ENCODE measurements around the gene ENDOV.

The ENDOV gene

DNA sequence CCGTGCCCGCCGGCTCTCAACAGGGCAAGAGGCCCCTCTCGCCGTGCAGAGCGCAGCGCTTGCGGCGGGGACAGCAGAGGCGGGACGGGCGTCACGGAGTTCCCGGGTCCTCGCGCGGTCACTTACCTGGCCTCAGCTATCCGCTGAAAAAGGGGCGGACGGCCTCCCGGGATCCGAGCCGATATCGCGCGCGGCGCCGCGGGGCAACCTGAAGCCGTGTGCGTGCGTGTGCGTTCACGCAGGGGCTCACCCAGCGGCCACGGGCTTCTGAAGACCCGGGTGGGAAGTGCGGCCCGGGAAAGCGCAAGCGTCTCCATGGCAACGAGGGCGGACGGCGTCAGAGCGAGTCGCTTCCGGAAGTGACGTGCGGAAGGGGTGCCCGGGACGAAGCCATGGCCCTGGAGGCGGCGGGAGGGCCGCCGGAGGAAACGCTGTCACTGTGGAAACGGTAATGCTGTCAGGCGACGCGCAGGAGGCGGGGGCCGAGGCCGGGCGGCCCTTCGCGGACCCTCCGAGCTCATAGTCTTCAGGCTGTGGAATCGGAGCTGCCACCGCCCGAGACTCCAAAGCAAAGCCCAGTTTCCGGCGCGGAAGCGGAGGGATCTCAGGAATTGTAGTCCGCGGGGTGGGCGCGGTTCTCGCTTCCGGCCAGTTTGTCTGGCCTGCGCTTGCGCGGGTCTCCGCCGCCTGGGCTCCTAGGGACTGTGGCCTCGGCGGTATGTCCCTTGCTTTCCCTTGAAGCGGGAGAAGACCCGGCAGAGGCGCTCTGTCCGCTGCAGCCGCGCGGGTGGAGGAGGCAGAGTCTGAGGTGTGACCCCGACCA, at the start of gene ENDOV:
ENDOV (plus strand) TSS at position 365 of the 823 bp plus-strand sequence; CDS start at position 393, 28 bp downstream.
- peak; percentile 96 for DNase-seq

DNA sequence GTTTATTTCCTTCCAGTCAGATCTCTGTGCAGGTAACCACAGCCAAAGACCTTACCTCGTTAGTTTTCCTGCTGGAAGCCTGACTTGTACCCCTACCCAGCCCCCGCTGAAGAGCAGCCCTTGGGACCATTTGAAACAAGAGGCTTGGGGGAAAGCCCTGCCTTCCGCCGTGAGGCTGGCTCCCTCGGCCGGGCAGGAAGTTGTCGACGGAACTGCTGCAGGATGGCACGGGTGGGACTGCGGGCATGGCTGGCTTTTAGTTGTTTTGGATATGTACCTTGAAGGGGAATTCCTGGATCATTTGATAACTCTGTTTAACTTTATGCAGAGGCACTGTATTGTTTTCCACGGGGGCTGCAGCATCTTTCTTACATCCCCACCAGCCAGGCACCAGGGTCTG, 49.0 kb upstream of the ENDOV start:
- no peak for DNase-seq

DNA sequence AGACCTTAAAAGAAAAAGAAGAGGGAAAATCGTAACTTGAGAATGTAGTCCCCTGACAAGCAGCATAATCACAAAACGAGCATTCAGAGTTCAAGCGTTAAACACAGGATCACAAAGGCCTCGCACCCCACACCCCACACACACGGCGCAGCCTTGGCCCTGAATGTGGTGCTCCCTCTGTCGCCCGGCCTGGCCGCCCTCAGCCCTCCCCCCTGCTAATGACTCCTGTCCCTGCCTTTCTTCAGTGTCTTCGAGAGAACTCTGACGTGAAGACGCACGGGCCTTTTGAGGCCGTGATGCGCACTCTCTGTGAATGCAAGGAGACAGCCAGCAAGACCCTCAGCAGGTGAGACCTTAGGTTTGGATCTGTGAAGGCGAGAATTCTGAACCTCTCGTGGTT, 47.5 kb upstream of the ENDOV start:
- DNase-seq, result no peak

DNA sequence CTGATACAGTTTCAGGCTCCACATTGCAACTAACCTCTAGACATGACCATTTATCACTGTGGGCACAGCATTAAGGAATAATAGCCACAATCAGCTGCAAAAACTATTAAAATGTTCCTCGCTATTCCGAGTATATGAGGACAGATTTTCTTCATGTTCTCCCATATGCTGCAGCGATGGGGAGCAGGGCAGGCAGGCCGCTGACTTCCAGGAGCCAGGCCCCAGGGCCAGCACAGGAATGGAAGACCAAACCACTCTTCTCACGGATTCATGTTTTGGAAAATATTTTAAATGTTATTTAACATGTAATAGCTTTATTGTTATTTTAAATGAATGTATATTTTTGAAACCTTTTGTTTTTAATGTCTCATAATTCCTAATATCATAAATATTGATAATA, 43.8 kb upstream of the ENDOV start:
- DNase-seq, result no peak

DNA sequence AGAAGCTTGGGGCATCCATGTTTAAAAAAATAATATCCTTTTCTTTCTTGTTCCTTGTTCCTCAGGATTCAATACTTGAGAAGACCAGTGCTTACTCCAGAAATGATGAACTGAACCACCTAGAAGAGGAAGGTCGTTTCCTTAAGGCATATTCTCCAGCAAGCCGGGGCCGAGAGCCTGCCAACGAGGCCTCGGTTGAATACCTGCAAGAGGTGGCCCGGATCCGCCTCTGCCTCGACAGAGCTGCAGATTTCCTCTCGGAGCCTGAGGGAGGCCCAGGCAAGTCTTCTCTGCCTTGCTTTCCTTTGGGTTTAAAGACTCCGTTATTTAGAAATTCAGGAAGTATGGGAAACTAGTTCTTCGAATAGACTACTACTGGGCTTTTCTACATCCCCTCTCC, 42.5 kb upstream of the ENDOV start:
- DNase-seq, result no peak

DNA sequence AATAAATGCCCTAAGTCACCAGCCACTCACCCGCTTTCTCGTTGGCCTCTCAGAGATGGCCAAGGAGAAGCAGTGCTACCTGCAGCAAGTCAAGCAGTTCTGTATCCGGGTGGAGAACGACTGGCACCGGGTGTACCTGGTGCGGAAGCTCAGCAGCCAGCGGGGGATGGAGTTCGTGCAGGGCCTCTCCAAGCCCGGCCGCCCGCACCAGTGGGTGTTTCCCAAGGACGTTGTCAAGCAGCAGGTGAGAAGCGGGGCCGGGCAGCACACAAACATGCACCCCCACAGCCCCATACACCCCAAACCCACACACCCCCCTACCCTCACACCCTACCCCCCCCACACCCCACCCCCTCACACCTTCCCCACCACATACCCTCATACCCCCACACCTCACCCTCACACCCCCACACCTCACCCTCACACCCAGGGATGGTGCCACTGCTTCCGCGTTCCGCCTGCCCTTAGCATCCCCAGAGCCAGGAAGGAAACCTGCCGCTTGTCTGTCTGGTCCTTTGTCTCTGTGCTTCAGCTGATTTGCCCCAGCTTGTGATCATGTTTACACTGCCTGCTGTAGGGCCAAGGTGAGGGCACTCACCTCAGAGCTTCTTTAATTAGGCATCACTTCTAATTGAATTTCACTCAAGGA, 41.9 kb upstream of the ENDOV start:
- DNase-seq, result no peak

- DNase-seq, result no peak
These were observed 40.8 kb upstream of the ENDOV start for GRCh38 chr17:80374039-80374731.

DNA sequence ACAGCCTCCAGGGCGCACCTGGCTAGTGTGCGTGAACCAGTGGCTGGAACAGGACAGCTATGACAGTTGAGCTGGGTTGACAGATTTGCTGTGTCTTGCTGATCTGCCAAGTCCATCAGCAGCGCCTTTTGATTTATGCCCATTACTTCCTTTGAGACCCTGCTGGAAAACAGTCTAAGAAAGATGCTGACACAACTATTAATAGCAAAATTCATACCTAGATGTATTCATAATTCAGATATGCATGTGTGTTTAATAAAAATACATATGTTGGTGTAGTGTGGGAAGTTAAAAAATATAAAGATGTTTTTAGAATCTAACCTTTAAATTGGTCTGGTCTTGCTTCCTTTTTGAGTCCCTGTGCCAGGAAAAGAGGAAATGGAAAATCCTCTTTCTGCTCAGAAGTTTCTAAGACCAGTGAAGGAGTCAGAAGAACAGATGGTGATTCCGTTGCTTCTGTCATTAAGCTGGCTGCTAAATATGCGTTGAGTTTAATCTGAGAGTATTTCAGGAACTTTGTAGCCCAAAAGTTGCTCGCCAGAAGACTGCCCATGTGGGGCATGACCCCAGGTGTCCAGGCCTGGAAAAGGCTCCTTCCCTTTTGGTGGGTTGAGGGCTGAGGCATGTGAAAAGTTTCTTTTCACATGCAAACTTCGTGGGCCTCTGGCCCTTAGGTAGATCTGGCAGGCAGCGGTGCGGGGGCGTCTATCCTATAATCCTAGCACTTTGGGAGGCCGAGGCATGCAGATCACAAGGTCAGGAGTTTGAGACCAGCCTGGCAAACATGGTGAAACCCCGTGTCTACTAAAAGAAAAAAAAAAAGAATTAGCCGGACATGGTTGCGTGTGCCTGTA, 40.0 kb upstream of the ENDOV start:
- no peak for DNase-seq

DNA sequence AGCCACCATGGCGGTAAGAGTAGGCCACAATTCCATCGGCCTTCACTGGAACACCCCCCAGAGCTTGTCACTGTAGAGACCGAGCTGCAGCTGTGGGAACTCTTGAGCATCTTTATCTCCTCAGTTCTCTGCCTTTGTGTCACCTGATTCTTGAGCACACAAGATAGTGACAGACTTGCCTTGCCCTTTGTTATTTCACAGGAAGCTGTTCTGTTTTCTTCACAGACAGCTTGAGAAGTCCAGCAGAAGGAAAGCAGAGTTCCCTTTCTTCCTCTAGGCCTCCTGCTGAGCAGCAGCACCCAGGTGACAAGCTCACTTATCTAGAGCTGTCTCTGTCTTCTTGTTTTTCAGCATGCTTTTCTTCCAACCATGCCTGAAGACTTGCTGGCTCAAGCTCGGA, 38.4 kb upstream of the ENDOV start:
- DNase-seq, result no peak

GRCh38 chr17:80377798-80378197, 37.2 kb upstream of the ENDOV start:
- no peak for DNase-seq

- DNase-seq, result no peak
These were observed 35.6 kb upstream of the ENDOV start for GRCh38 chr17:80379348-80379747.

- DNase-seq, result no peak
These were observed 34.9 kb upstream of the ENDOV start for GRCh38 chr17:80380068-80380467.

- DNase-seq, result no peak
These were observed 34.4 kb upstream of the ENDOV start for GRCh38 chr17:80380555-80381002.

- DNase-seq, result no peak
These were observed 33.5 kb upstream of the ENDOV start for GRCh38 chr17:80381416-80381923.

DNA sequence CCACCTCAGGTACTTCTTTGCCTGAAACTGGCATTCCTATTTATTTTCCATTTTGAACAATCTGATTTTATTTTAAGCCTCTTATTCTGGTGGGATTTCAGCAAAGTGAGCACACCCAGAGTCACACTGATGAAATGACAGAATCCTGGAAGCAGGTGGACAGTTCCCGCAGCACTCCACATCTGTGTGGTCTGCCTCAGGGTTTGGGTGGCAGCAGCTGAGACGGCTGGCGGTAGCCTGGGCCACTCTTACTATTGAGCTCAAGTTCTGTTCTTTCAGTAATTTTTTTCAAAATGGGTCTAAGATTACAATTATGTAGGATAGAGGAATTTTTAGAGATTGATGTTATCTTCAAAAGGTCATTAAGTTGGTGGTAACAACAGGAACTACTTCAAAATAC, 32.5 kb upstream of the ENDOV start:
- no peak for DNase-seq

GRCh38 chr17:80382956-80383355, 32.0 kb upstream of the ENDOV start:
- DNase-seq, result no peak

DNA sequence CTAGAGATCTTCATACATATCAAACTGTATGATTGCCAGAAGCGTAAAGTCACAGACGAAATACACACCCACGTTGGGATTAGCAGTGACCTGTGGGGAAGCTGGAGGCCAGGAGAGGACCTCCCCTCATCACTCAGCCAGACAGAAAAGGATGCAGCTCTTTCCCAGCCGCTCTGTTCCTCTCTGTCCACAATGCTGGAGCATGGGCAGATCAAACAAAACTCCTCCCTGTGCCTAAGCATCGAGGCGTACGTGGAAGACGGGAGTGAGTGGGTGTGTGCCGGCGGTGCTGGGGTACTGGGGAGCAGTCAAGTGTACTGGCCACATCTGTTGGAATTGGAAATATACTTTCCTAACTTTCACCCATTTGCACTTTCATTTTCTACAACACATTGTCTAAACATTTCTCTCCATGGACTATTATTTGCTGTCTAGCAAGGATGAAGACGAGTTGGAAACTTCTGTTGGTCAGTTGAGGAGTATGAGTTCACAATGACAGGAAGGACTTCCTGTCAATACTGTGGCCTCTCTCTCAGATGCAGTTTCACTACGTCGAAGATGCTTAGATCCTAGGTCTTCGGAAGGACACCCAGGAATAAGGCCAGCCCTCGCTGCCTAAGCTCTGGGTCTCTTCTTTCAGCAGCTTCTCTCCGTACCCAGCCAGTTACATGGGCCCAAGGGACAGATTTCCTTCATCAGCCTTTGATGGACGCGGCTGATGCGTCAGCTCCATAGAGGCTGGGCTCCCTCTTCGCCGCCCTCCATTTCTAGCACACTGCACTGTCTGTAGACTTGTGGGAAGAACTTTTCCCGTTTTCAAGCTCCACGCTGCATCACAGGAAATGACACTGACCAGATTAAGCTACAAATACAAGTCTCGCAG, 30.6 kb upstream of the ENDOV start:
- no peak for DNase-seq

GRCh38 chr17:80385046-80385445, 29.9 kb upstream of the ENDOV start:
- no peak for DNase-seq

DNA sequence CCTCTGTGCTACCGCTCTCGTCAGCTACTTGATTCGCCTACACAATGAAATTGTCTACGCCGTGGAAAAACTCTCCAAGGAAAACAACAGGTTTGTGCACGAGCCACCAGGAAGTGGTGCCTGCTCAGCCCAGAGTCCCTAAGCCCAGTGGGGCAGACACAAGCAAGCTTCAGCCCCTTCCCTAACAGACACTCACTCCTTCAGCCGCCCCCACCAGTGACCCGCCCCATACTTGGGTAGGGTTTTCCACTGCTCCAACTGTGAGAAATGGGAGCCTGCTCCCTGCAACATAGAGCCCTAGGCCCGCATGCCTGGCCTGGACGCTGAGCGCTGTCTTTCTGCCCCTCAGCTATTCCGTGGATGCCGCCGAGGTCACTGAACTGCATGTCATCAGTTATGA, 28.6 kb upstream of the ENDOV start:
- no peak for DNase-seq

DNA sequence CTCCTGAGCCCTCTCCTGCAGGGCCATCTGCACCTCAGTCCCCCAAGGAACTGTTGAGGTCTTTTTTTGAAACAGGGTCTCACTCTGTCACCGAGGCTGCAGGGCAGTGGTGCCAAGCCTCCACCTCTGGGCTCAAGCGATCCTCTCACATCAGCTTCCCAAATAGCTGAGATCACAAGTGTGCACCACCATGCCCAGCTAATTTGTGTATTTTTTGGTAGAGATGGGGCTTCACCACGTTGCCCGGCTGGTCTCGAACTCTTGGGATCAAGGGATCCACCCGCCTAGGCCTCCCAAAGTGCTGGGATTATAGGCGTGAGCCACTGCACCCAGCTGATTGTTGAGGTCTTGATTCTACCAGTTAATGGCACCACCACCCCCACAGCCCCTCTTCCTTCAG, 27.9 kb upstream of the ENDOV start:
- DNase-seq, result no peak

- DNase-seq, result no peak
These were observed 26.8 kb upstream of the ENDOV start for GRCh38 chr17:80388175-80388574.

DNA sequence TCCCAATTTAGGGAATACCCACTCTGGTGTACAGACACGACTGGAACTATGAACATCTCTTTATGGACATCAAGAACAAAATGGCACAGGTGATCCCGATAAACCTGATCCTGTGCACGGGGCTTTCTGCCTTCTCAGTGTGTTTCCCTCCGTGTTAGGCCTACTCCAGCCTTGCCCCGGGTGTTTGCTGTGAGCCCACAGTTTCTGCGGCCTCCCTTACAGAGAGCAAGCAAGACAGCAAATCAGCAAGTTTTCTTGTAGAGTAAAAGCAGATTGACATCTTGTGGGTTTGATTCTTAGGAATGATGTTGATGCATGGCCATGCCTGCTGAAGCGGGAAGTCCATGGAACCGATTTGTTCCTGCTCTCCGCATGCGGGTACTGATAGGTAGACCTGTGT, 26.4 kb upstream of the ENDOV start:
- DNase-seq, result no peak
